GM12865 (cell line): ENCODE results near the gene SART1.
A peak's percentile ranks its signal among the peaks of the same experiment; 100 is the strongest.

Experiments used
- DNase-seq: peaks from one replicate; pipeline ENCODE4 v3.0.0; 2010; ENCODE audit warnings: low read depth
- H3K4me3 ChIP-seq: 2 replicates; pipeline ENCODE4 v1.5.1; 2011; ENCODE audit warnings: mild to moderate bottlenecking, low read depth, low read length, control low read depth
- CTCF ChIP-seq: IDR thresholded peaks from 2 replicates; pipeline ENCODE4 v1.5.1; 2011; ENCODE audit warnings: low read length, control low read depth, low read depth, inconsistent platforms; ENCODE audit not compliant: insufficient read depth; ENCODE audit errors: missing control alignments

Gene SART1, protein sequence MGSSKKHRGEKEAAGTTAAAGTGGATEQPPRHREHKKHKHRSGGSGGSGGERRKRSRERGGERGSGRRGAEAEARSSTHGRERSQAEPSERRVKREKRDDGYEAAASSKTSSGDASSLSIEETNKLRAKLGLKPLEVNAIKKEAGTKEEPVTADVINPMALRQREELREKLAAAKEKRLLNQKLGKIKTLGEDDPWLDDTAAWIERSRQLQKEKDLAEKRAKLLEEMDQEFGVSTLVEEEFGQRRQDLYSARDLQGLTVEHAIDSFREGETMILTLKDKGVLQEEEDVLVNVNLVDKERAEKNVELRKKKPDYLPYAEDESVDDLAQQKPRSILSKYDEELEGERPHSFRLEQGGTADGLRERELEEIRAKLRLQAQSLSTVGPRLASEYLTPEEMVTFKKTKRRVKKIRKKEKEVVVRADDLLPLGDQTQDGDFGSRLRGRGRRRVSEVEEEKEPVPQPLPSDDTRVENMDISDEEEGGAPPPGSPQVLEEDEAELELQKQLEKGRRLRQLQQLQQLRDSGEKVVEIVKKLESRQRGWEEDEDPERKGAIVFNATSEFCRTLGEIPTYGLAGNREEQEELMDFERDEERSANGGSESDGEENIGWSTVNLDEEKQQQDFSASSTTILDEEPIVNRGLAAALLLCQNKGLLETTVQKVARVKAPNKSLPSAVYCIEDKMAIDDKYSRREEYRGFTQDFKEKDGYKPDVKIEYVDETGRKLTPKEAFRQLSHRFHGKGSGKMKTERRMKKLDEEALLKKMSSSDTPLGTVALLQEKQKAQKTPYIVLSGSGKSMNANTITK

GRCh38 chr11:65961267-65962140 is at the start of gene SART1:
Gene SART1, plus strand, starts transcription at chr11:65961734. Its CDS starts 47 bp downstream, at chr11:65961781.
- peak within 1 kb of the TSS; percentile 63 for H3K4me3 ChIP-seq
- DNase-seq = peak; percentile 99
- no peak for TF ChIP-seq CTCF

- H3K4me3 ChIP-seq = no peak overlapping the region
- TF ChIP-seq CTCF = no peak
- peak; percentile 59 for DNase-seq
Observed at GRCh38 chr11:65912845-65913244, 48.7 kb upstream of the SART1 start.

- no peak overlapping the region for H3K4me3 ChIP-seq
- no peak for DNase-seq
- no peak for TF ChIP-seq CTCF
Observed at GRCh38 chr11:65915101-65915820, 46.3 kb upstream of the SART1 start.

DNA sequence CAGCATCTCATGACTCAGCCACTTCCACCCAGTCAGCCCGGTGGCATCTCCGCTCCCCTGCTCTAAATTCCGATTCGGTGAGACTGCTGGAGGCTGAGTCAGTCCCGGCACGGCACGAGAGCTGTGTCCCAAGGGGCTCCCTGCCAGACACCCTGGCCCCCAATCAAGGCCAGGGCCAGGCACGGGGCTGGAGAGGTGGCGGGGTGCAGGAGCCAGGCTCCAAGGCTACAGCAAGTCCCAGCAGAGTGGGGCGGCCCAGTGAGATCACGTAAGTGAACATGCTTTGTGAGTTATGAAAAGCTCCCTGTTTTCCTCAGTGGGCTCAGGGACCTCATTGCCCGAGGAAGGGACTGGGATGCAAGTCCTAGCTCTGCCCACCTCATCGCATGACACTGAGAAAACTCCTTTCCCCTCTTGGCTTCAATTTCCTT is 45.7 kb upstream of the SART1 start:
- H3K4me3 ChIP-seq = no peak overlapping the region
- no peak for TF ChIP-seq CTCF
- no peak for DNase-seq

DNA sequence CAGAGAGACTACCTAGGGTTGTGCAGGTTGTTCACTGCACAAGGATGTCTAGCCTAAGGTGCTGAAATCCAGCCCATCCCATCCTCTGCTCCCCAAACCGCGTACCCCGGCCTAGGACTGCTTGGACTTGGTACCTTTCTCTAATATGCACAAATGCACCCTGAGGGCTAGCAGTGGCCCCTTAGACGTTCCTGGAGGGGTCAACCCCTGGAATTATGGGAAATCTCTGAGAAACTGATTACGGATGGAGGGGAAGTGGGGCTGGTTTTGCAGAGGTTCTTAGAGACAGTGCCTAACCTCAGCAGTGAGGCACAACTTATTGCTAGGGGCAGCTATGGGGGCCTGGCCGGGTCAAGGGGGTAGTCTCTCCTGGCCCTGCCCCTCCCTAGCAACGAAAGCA is 45.1 kb upstream of the SART1 start:
- no peak for TF ChIP-seq CTCF
- no peak for DNase-seq
- H3K4me3 ChIP-seq = no peak overlapping the region

- DNase-seq = no peak
- TF ChIP-seq CTCF = no peak
- no peak overlapping the region for H3K4me3 ChIP-seq
Observed at GRCh38 chr11:65917077-65917433, 44.5 kb upstream of the SART1 start.
